ENCODE results near the gene SLIT3.

SLIT3 gene

GRCh38 chr5:168829044-168829443, 471.9 kb downstream of the SLIT3 start:
- H3K27me3 ChIP-seq (ENCODE audit: low read depth, low read length): no peaks in the 10 kb centered on the region
- H3K4me1 ChIP-seq (ENCODE audit: control insufficient read depth in 1 of 2, insufficient read depth in 2 of 2, low read length in 2 of 2): no peaks in the 10 kb centered on the region
- H3K27ac ChIP-seq (ENCODE audit: low read length): no peak overlapping the region
- H3K9me3 ChIP-seq (ENCODE audit: control insufficient read depth in 1 of 2, low read length in 2 of 2): no peaks in the 10 kb centered on the region
- H3K36me3 ChIP-seq (ENCODE audit: control insufficient read depth in 1 of 2, insufficient read depth in 2 of 2, low read length in 2 of 2): no peaks in the 10 kb centered on the region
- H3K4me3 ChIP-seq (ENCODE audit: low read depth in 1 of 2, low read length in 2 of 2): no peak overlapping the region

GRCh38 chr5:168827636-168828035, 473.3 kb downstream of the SLIT3 start:
- H3K9me3 ChIP-seq (ENCODE audit: control insufficient read depth in 1 of 2, low read length in 2 of 2): no peaks in the 10 kb centered on the region
- H3K27me3 ChIP-seq (ENCODE audit: low read depth, low read length): no peaks in the 10 kb centered on the region
- no peak overlapping the region for H3K27ac ChIP-seq (ENCODE audit: low read length)
- H3K4me3 ChIP-seq (ENCODE audit: low read depth in 1 of 2, low read length in 2 of 2): no peak overlapping the region
- peaks cover 0 to 4% of the 10 kb centered on the region in 2 donors for H3K36me3 ChIP-seq (ENCODE audit: control insufficient read depth in 1 of 2, insufficient read depth in 2 of 2, low read length in 2 of 2)
- H3K4me1 ChIP-seq (ENCODE audit: control insufficient read depth in 1 of 2, insufficient read depth in 2 of 2, low read length in 2 of 2): no peaks in the 10 kb centered on the region

- H3K27me3 ChIP-seq (ENCODE audit: low read depth, low read length): no peaks in the 10 kb centered on the region
- no peak overlapping the region for H3K4me3 ChIP-seq (ENCODE audit: low read depth in 1 of 2, low read length in 2 of 2)
- no peaks in the 10 kb centered on the region for H3K4me1 ChIP-seq (ENCODE audit: control insufficient read depth in 1 of 2, insufficient read depth in 2 of 2, low read length in 2 of 2)
- no peak overlapping the region for H3K27ac ChIP-seq (ENCODE audit: low read length)
- H3K9me3 ChIP-seq (ENCODE audit: control insufficient read depth in 1 of 2, low read length in 2 of 2): no peaks in the 10 kb centered on the region
- peaks cover 0 to 4% of the 10 kb centered on the region in 2 donors for H3K36me3 ChIP-seq (ENCODE audit: control insufficient read depth in 1 of 2, insufficient read depth in 2 of 2, low read length in 2 of 2)
Observed at GRCh38 chr5:168826246-168826725, 474.7 kb downstream of the SLIT3 start.

GRCh38 chr5:168822745-168823281, 478.1 kb downstream of the SLIT3 start:
- H3K36me3 ChIP-seq (ENCODE audit: control insufficient read depth in 1 of 2, insufficient read depth in 2 of 2, low read length in 2 of 2): peaks cover 0 to 4% of the 10 kb centered on the region in 2 donors
- H3K27me3 ChIP-seq (ENCODE audit: low read depth, low read length): no peaks in the 10 kb centered on the region
- H3K9me3 ChIP-seq (ENCODE audit: control insufficient read depth in 1 of 2, low read length in 2 of 2): no peaks in the 10 kb centered on the region
- H3K27ac ChIP-seq (ENCODE audit: low read length): no peak overlapping the region
- no peak overlapping the region for H3K4me3 ChIP-seq (ENCODE audit: low read depth in 1 of 2, low read length in 2 of 2)
- H3K4me1 ChIP-seq (ENCODE audit: control insufficient read depth in 1 of 2, insufficient read depth in 2 of 2, low read length in 2 of 2): no peaks in the 10 kb centered on the region

- no peaks in the 10 kb centered on the region for H3K4me1 ChIP-seq (ENCODE audit: control insufficient read depth in 1 of 2, insufficient read depth in 2 of 2, low read length in 2 of 2)
- no peaks in the 10 kb centered on the region for H3K9me3 ChIP-seq (ENCODE audit: control insufficient read depth in 1 of 2, low read length in 2 of 2)
- H3K36me3 ChIP-seq (ENCODE audit: control insufficient read depth in 1 of 2, insufficient read depth in 2 of 2, low read length in 2 of 2): peaks cover 2 to 4% of the 10 kb centered on the region in 2 donors
- H3K27me3 ChIP-seq (ENCODE audit: low read depth, low read length): no peaks in the 10 kb centered on the region
- no peak overlapping the region for H3K27ac ChIP-seq (ENCODE audit: low read length)
- H3K4me3 ChIP-seq (ENCODE audit: low read depth in 1 of 2, low read length in 2 of 2): no peak overlapping the region
Observed at GRCh38 chr5:168822248-168822744, 478.6 kb downstream of the SLIT3 start.

GRCh38 chr5:168820874-168821273, 480.1 kb downstream of the SLIT3 start:
- H3K27ac ChIP-seq (ENCODE audit: low read length): no peak overlapping the region
- no peak overlapping the region for H3K4me3 ChIP-seq (ENCODE audit: low read depth in 1 of 2, low read length in 2 of 2)
- peaks cover 4 to 5% of the 10 kb centered on the region in 2 donors for H3K36me3 ChIP-seq (ENCODE audit: control insufficient read depth in 1 of 2, insufficient read depth in 2 of 2, low read length in 2 of 2)
- no peaks in the 10 kb centered on the region for H3K27me3 ChIP-seq (ENCODE audit: low read depth, low read length)
- no peaks in the 10 kb centered on the region for H3K9me3 ChIP-seq (ENCODE audit: control insufficient read depth in 1 of 2, low read length in 2 of 2)
- no peaks in the 10 kb centered on the region for H3K4me1 ChIP-seq (ENCODE audit: control insufficient read depth in 1 of 2, insufficient read depth in 2 of 2, low read length in 2 of 2)

GRCh38 chr5:168819004-168819621, 481.8 kb downstream of the SLIT3 start:
- Histone ChIP-seq H3K27ac (ENCODE audit: low read length) (no peak overlapping the region), H3K27me3 (ENCODE audit: low read depth, low read length) (no peaks in the 10 kb centered on the region), H3K36me3 (ENCODE audit: control insufficient read depth in 1 of 2, insufficient read depth in 2 of 2, low read length in 2 of 2) (peaks cover 9 to 13% of the 10 kb centered on the region in 2 donors), H3K4me1 (ENCODE audit: control insufficient read depth in 1 of 2, insufficient read depth in 2 of 2, low read length in 2 of 2) (no peaks in the 10 kb centered on the region), H3K9me3 (ENCODE audit: control insufficient read depth in 1 of 2, low read length in 2 of 2) (no peaks in the 10 kb centered on the region), H3K4me3 (ENCODE audit: low read depth in 1 of 2, low read length in 2 of 2) (no peak overlapping the region)

GRCh38 chr5:168818558-168818957, 482.4 kb downstream of the SLIT3 start:
- Histone ChIP-seq H3K27me3 (ENCODE audit: low read depth, low read length) (no peaks in the 10 kb centered on the region), H3K4me1 (ENCODE audit: control insufficient read depth in 1 of 2, insufficient read depth in 2 of 2, low read length in 2 of 2) (no peaks in the 10 kb centered on the region), H3K9me3 (ENCODE audit: control insufficient read depth in 1 of 2, low read length in 2 of 2) (no peaks in the 10 kb centered on the region), H3K36me3 (ENCODE audit: control insufficient read depth in 1 of 2, insufficient read depth in 2 of 2, low read length in 2 of 2) (peaks cover 9 to 13% of the 10 kb centered on the region in 2 donors), H3K4me3 (ENCODE audit: low read depth in 1 of 2, low read length in 2 of 2) (no peak overlapping the region), H3K27ac (ENCODE audit: low read length) (no peak overlapping the region)

GRCh38 chr5:168817591-168817990, 483.3 kb downstream of the SLIT3 start:
- H3K9me3 ChIP-seq (ENCODE audit: control insufficient read depth in 1 of 2, low read length in 2 of 2): no peaks in the 10 kb centered on the region
- H3K4me1 ChIP-seq (ENCODE audit: control insufficient read depth in 1 of 2, insufficient read depth in 2 of 2, low read length in 2 of 2): no peaks in the 10 kb centered on the region
- H3K4me3 ChIP-seq (ENCODE audit: low read depth in 1 of 2, low read length in 2 of 2): no peak overlapping the region
- H3K36me3 ChIP-seq (ENCODE audit: control insufficient read depth in 1 of 2, insufficient read depth in 2 of 2, low read length in 2 of 2): peaks cover 5 to 13% of the 10 kb centered on the region in 2 donors
- H3K27ac ChIP-seq (ENCODE audit: low read length): no peak overlapping the region
- no peaks in the 10 kb centered on the region for H3K27me3 ChIP-seq (ENCODE audit: low read depth, low read length)

- H3K27me3 ChIP-seq (ENCODE audit: low read depth, low read length): no peaks in the 10 kb centered on the region
- no peak overlapping the region for H3K27ac ChIP-seq (ENCODE audit: low read length)
- peaks cover 5 to 13% of the 10 kb centered on the region in 2 donors for H3K36me3 ChIP-seq (ENCODE audit: control insufficient read depth in 1 of 2, insufficient read depth in 2 of 2, low read length in 2 of 2)
- H3K4me1 ChIP-seq (ENCODE audit: control insufficient read depth in 1 of 2, insufficient read depth in 2 of 2, low read length in 2 of 2): no peaks in the 10 kb centered on the region
- no peak overlapping the region for H3K4me3 ChIP-seq (ENCODE audit: low read depth in 1 of 2, low read length in 2 of 2)
- no peaks in the 10 kb centered on the region for H3K9me3 ChIP-seq (ENCODE audit: control insufficient read depth in 1 of 2, low read length in 2 of 2)
Observed at GRCh38 chr5:168816661-168817060, 484.3 kb downstream of the SLIT3 start.

- H3K4me1 ChIP-seq (ENCODE audit: control insufficient read depth in 1 of 2, insufficient read depth in 2 of 2, low read length in 2 of 2): no peaks in the 10 kb centered on the region
- no peaks in the 10 kb centered on the region for H3K9me3 ChIP-seq (ENCODE audit: control insufficient read depth in 1 of 2, low read length in 2 of 2)
- no peaks in the 10 kb centered on the region for H3K27me3 ChIP-seq (ENCODE audit: low read depth, low read length)
- peaks cover 5 to 13% of the 10 kb centered on the region in 2 donors for H3K36me3 ChIP-seq (ENCODE audit: control insufficient read depth in 1 of 2, insufficient read depth in 2 of 2, low read length in 2 of 2)
- H3K27ac ChIP-seq (ENCODE audit: low read length): no peak overlapping the region
- no peak overlapping the region for H3K4me3 ChIP-seq (ENCODE audit: low read depth in 1 of 2, low read length in 2 of 2)
Observed at GRCh38 chr5:168813184-168813968, 487.6 kb downstream of the SLIT3 start.
